ENCODE data around the gene SMS.

SMS gene

DNA sequence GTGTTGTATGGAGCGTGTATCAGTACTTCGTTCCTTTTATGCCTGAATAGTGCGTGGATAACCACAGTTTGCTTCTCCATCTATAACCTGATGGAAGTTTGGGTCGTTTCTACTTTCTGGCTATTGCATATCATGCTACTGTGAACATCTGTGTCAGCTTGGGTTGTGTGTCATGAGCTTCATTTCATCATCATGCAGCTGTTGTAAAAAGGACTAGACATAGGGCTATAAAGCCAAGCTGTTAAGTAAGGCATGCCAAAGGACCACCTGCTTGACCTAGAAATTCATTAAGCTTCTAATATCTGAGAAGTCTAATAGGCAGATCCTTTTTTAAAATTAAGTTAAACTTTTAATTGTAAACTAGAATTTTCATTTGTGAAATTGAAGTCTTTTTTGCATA is 18.4 kb downstream of the SMS start:
- Histone ChIP-seq H3K4me1 (ENCODE audit: insufficient read depth, low read length) (peaks cover 62% of the 10 kb centered on the region), H3K36me3 (ENCODE audit: insufficient read depth, low read length) (peaks cover 7% of the 10 kb centered on the region), H3K9ac (ENCODE audit: low read depth, low read length) (no peak overlapping the region; the same call in 1 of the 2 replicates), H3K9me3 (ENCODE audit: control insufficient read depth, insufficient read depth, low read length) (no peaks in the 10 kb centered on the region)

DNA sequence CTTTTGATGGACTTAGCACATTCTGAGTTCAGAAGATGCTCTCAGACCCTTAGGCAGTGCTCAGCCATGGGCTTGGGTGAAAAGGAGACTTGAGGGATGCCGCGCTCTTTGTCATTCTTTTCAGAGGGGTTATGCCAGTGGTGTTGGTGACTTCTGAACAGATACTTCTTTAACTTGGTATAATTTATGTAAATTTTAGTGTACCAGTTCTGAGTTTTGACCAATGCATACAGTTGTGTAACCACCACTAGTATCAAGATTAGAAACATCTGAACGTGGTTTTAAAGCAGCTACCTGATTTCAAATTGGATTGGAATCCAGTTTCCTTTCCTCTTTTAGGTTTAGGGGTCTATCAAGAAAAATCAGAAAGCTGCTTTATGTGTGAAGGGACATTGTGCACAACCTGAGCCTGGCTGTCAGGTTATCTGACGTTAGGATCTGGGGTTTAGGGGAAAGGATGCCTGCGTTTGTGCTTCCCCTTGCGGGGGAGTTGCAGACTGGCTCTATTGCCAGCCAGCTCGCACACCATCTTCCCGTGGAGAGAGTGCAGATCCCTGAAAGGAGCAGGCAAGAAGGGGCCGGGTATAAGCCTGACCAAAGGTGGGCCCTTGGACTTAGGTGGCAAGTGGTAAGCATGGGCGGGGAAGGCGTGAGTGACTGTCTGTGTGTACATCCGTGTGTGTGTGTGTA is 19.0 kb downstream of the SMS start:
- peaks cover 2% of the 10 kb centered on the region for H3K36me3 ChIP-seq (ENCODE audit: insufficient read depth, low read length)
- no peaks in the 10 kb centered on the region for H3K9me3 ChIP-seq (ENCODE audit: control insufficient read depth, insufficient read depth, low read length)
- H3K9ac ChIP-seq (ENCODE audit: low read depth, low read length): no peak overlapping the region
- peaks cover 56% of the 10 kb centered on the region for H3K4me1 ChIP-seq (ENCODE audit: insufficient read depth, low read length)

DNA sequence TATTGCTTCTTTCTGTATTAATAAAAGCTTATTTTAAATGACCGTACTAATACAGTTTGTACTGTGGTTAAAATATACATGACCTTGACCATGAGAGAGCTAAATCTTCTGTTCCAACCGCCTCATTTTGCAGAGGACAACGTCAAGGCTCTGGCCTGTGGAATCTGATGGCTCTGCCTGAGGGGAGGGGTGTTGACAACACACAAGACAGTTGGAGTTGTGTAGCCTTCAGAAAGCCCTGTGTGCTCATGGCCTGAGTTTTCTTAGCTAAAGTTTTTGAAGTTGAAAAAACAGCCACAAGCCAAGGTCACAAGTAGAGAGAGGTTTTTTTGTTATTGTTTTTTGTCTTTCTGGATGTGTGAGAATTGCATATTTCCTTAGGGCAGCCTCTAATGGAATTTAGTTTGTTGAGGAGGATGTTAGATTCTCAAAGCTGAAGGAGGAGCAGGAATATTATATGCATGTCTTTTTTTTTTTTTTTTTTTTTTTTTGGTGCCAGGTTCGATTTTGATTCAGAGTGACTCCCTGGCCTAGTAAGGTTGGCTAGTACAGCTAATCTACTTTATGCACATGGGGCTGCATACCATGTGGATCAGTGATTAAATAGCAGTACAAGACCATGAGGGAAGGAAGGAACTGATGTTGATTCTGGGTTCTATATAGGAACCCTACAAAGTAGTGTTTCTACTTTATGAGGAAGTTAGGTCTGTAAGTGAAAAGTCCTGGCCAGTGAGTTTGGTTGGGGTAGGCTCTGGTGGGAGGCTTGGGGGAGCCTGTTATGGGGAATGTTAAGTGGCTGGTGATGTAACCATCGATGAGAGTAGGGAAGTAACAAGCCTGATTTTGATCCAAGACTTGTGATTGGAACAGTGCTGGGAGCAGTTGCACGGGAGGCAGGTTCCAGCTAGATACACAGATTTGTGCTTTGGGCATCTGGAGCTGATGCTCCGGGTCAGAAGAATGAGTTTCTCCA is 20.3 kb downstream of the SMS start:
- no peaks in the 10 kb centered on the region; the same call in 1 of the 2 replicates for H3K36me3 ChIP-seq (ENCODE audit: insufficient read depth, low read length)
- no peak overlapping the region for H3K9ac ChIP-seq (ENCODE audit: low read depth, low read length)
- H3K9me3 ChIP-seq (ENCODE audit: control insufficient read depth, insufficient read depth, low read length): no peaks in the 10 kb centered on the region
- peaks cover 54% of the 10 kb centered on the region for H3K4me1 ChIP-seq (ENCODE audit: insufficient read depth, low read length)

DNA sequence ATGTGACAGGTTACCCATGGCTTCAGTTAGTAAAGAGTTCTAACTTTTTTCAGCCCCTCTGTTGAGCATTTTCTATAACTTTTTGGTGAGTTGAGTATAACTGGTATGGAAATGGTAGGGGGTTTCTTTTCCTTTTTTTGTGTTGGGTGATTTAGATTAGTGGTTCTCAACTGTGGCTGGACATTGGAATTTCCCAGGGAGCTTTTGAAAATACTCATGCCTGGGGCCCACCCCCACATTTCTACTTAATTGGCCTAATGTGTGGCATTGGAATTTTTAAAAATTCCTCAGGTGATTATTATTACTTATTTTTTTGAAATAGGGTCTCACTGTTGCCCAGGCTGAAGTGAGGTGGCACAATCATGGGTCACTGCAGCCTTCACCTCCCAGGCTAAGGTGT is 21.9 kb downstream of the SMS start:
- H3K9me3 ChIP-seq (ENCODE audit: control insufficient read depth, insufficient read depth, low read length): no peaks in the 10 kb centered on the region
- H3K9ac ChIP-seq (ENCODE audit: low read depth, low read length): no peak overlapping the region
- H3K36me3 ChIP-seq (ENCODE audit: insufficient read depth, low read length): peaks cover 2% of the 10 kb centered on the region; the same call in 1 of the 2 replicates
- peaks cover 54% of the 10 kb centered on the region for H3K4me1 ChIP-seq (ENCODE audit: insufficient read depth, low read length)

DNA sequence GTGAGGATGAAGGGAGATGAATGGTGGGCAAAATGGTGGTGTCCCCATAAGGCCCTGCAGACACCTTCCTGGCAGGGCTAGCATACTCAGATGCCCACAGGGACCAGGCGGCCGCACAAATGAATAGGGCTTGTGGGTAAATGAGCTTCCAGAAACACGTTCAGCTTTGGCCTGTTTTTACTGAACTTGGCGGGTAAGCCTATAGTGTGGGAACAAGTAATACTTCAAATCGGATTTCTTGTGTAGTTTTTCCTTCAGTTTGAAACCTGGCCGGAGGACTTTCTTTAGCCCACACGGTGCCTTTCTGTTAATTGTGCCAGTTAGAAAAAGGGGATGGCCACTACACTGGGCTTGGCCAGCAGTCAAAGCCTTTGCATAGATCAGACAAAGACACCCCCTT is 22.8 kb downstream of the SMS start:
- Histone ChIP-seq H3K9ac (ENCODE audit: low read depth, low read length) (no peak overlapping the region), H3K4me1 (ENCODE audit: insufficient read depth, low read length) (peaks cover 46% of the 10 kb centered on the region), H3K36me3 (ENCODE audit: insufficient read depth, low read length) (peaks cover 11% of the 10 kb centered on the region; the same call in 1 of the 2 replicates), H3K9me3 (ENCODE audit: control insufficient read depth, insufficient read depth, low read length) (no peaks in the 10 kb centered on the region)

DNA sequence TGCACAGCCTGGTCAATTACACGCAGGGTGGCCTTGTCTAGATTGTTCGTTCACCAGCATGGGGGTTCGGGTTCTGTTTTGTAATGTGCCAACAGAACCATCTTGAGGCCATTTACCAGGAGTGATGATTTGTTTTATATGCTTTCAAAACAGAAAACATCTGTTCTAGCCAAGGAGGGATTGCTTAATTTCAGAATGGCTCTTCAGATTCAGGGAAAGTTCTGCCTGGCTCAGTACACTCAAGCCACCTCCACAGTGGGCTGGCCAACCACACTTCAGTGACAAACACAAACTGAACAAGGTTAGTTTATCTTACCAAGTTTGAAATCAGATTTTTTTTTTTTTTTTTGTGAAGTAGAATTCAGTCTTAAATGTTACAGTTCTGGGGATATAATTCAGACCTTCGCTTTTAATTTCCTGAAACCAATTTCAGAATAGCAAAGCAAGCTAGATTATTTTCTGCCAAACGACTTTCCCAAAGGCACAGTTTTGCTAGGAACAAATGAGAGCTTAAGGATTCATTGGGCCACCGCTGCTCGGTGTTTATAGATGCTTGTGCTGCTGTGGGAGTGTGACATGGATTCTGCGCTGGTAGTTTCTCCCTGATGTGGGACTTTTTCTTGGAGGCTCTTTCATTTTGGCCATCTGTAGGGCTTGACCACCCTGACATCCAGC is 23.4 kb downstream of the SMS start:
- peaks cover 13% of the 10 kb centered on the region; the same call in 1 of the 2 replicates for H3K36me3 ChIP-seq (ENCODE audit: insufficient read depth, low read length)
- no peak overlapping the region for H3K9ac ChIP-seq (ENCODE audit: low read depth, low read length)
- H3K4me1 ChIP-seq (ENCODE audit: insufficient read depth, low read length): peaks cover 40% of the 10 kb centered on the region
- H3K9me3 ChIP-seq (ENCODE audit: control insufficient read depth, insufficient read depth, low read length): no peaks in the 10 kb centered on the region

DNA sequence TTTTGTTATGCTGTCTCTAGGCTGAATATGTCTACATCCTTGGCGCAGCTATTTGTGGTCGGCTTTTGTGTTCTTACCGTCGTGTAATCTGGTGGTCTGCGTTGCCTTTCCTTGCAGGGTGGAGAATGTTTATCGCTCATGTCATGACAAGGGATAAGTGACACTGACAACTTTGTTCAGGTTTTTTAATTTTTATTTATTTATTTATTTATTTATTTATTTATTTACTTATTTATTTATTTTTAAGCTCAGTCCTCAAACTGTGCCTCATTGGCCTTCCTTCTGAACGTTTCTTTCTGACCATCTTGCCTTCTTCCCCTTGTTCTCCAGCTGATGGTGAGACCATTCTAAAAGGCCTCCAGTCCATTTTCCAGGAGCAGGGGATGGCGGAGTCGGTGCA is 26.4 kb downstream of the SMS start:
- Histone ChIP-seq H3K36me3 (ENCODE audit: insufficient read depth, low read length) (peaks cover 26% of the 10 kb centered on the region), H3K4me1 (ENCODE audit: insufficient read depth, low read length) (peaks cover 18% of the 10 kb centered on the region), H3K9me3 (ENCODE audit: control insufficient read depth, insufficient read depth, low read length) (no peaks in the 10 kb centered on the region), H3K9ac (ENCODE audit: low read depth, low read length) (no peak overlapping the region)

DNA sequence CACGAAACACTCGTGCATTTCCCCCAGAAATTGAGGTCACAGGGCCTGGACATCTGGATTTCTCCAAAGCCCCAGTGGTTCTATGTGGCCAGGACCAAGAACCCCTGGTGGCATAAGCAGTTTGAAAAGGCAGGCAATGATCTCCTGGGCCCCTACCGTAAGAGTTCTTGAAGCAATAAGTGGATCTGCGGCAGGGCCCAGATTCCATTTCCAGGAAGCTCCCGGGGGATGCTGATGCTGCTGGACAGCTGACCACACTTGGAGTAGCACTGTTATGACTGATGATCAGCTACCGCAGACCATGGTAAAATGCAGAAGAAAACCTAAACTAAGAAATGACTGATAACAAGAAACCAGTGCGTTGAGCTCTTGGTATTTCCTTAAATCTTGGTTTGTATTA is 27.8 kb downstream of the SMS start:
- no peaks in the 10 kb centered on the region for H3K9me3 ChIP-seq (ENCODE audit: control insufficient read depth, insufficient read depth, low read length)
- H3K36me3 ChIP-seq (ENCODE audit: insufficient read depth, low read length): peaks cover 31% of the 10 kb centered on the region

DNA sequence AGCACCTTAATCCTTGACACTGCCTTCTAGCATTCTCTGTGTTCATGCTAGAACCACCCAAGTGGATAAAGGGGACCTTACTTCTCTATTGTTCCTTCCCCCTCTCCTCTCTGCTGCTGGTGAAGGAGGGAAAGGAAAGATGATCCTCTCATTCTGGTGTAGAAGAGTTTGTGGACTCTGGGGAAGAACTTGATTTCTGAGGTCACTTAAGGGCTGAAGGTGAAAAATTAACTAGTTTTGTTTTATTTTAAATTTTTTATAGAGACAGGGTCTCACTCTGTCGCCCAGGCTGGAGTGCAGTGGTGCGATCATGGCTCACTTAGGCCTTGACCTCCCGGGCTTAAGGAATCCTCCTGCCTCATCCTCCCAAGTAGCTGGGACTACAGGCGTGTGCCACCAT is 29.8 kb downstream of the SMS start:
- H3K9me3 ChIP-seq (ENCODE audit: control insufficient read depth, insufficient read depth, low read length): no peaks in the 10 kb centered on the region
- no peak overlapping the region for H3K9ac ChIP-seq (ENCODE audit: low read depth, low read length)
- H3K4me1 ChIP-seq (ENCODE audit: insufficient read depth, low read length): 0 out of 2 replicates have a peak, but pooled peaks cover 16% of the 10 kb centered on the region
- H3K36me3 ChIP-seq (ENCODE audit: insufficient read depth, low read length): peaks cover 49% of the 10 kb centered on the region

More for the DNA sequence above, 27.8 kb downstream of the SMS start:
- 0 out of 2 replicates have a peak, but pooled peaks cover 16% of the 10 kb centered on the region for H3K4me1 ChIP-seq (ENCODE audit: insufficient read depth, low read length)
- no peak overlapping the region for H3K9ac ChIP-seq (ENCODE audit: low read depth, low read length)

DNA sequence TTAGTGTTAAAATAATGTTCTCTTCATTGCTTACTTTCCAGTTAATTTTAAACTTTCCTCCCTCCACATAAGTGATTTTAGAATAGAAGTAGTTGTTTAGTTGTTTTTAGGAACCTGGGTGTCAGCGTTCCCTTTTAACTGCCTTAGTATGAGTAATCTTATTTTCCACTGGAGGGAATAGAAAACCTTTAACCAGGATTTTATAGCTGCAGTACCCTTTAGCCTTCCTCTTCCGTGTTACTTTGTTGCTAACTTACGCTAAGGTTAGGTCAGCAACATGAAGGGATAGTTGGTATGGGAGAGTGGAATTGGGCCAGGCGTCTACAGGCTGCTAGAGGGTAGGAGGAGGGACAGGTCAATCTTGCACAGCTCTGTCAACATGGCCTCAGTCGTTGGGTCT is 31.5 kb downstream of the SMS start:
- 0 out of 2 replicates have a peak, but pooled peaks cover 16% of the 10 kb centered on the region for H3K4me1 ChIP-seq (ENCODE audit: insufficient read depth, low read length)
- H3K9me3 ChIP-seq (ENCODE audit: control insufficient read depth, insufficient read depth, low read length): no peaks in the 10 kb centered on the region
- no peak overlapping the region for H3K9ac ChIP-seq (ENCODE audit: low read depth, low read length)
- H3K36me3 ChIP-seq (ENCODE audit: insufficient read depth, low read length): peaks cover 61% of the 10 kb centered on the region

DNA sequence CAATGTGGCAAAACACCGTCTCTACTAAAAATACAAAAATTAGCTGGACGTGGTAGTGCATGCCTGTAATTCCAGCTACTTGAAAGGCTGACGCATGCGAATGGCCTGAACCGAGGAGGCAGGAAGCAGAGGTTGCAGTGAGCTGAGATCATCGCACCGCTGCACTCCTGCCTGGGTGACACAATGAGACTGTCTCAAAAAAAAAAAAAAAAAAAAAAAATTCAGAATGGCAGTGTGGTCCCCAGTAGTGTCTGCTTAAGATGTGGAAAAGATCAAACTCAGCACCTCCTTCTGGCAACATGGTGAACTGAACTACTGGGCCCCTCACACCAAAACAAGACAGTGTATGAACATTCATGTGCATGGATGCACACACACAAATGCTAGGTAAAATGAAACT is 32.2 kb downstream of the SMS start:
- no peak overlapping the region for H3K9ac ChIP-seq (ENCODE audit: low read depth, low read length)
- peaks cover 63% of the 10 kb centered on the region for H3K36me3 ChIP-seq (ENCODE audit: insufficient read depth, low read length)
- no peaks in the 10 kb centered on the region for H3K9me3 ChIP-seq (ENCODE audit: control insufficient read depth, insufficient read depth, low read length)
- 0 out of 2 replicates have a peak, but pooled peaks cover 16% of the 10 kb centered on the region for H3K4me1 ChIP-seq (ENCODE audit: insufficient read depth, low read length)

DNA sequence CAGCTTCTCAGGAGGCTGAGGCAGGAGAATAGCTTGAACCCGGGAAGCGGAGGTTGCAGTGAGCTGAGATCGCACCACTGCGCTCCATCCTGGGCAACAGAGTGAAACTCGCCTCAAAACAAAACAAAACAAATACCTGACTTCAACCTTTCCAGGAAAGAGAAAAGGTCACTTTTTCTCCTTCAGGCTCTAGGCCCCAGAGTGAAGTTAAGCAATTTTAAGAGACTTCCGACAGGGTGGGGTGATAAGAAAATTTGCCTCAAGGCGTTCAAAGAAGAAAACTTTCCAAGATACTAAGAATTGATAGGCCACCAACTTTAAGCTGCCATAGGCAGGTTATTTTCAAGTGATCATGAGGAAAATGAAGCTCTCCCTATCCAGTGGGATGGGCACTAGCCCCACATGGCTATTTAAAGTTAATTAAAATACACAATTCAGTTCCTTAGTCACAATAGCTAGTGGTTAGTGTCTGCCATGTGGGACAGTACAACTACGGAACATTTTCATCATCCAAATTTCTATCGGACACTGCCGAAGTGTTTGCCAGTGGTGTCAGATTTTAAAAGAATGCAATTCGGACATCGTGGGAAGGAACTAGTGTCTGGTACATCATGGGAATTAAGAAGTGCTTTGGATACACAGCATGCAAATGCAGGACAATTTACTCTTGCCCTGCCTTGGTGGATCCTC is 33.0 kb downstream of the SMS start:
- Histone ChIP-seq H3K9ac (ENCODE audit: low read depth, low read length) (no peak overlapping the region), H3K9me3 (ENCODE audit: control insufficient read depth, insufficient read depth, low read length) (no peaks in the 10 kb centered on the region), H3K36me3 (ENCODE audit: insufficient read depth, low read length) (peaks cover 62% of the 10 kb centered on the region), H3K4me1 (ENCODE audit: insufficient read depth, low read length) (0 out of 2 replicates have a peak, but pooled peaks cover 16% of the 10 kb centered on the region)

DNA sequence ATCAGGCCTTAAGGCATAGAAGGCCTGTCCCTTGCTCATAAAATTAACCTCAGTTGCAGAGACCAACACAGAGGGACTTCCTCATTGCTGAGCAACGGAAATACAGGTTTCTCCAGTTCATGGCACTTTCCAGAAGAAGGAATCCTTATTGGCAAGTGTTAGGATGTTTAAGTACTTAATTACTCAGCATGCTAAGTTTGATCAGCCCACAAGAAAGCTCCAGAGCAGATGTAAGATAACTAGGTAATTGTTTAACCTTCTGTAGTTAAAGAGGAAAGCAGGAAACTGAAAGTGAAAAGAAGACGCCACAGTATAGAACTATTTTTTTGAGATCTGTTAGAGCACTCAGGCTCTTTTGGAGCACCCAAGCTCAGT is 33.5 kb downstream of the SMS start:
- H3K36me3 ChIP-seq (ENCODE audit: insufficient read depth, low read length): peaks cover 63% of the 10 kb centered on the region

DNA sequence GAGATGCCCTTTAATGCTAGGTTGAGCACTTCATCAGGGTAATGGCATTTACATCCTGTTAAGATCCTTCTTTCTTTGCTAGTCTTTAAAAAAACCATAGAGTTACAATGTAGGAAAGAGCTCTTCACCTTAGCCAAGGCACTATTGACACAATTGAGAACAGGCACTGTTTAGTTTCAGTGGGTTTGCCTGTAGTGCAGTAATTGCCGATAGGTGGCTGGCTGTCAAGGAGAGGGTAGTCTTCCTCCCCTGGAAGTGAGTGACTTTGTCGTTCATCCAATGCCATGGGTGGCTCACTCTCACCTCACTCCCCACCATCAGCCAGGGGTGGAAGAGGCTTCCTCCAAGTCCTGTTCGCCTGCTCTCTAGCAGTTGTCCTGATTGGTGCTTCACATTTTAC is 34.7 kb downstream of the SMS start:
- Histone ChIP-seq H3K9me3 (ENCODE audit: control insufficient read depth, insufficient read depth, low read length) (no peaks in the 10 kb centered on the region), H3K36me3 (ENCODE audit: insufficient read depth, low read length) (peaks cover 52% of the 10 kb centered on the region), H3K4me1 (ENCODE audit: insufficient read depth, low read length) (0 out of 2 replicates have a peak, but pooled peaks cover 16% of the 10 kb centered on the region), H3K9ac (ENCODE audit: low read depth, low read length) (no peak overlapping the region)

More for the DNA sequence above, 33.5 kb downstream of the SMS start:
- Histone ChIP-seq H3K9me3 (ENCODE audit: control insufficient read depth, insufficient read depth, low read length) (no peaks in the 10 kb centered on the region), H3K9ac (ENCODE audit: low read depth, low read length) (no peak overlapping the region), H3K4me1 (ENCODE audit: insufficient read depth, low read length) (0 out of 2 replicates have a peak, but pooled peaks cover 16% of the 10 kb centered on the region)

All from ES-I3 (cell line).